Dermis microvascular lymphatic vessel endothelial cell (primary cell): ENCODE results near the gene OPALIN. TPM values are rescaled to one million over a fixed set of nuclear protein-coding genes. Genes with fewer than 3 reads are reported as not detected.

ENCODE experiments used
- DNase-seq, 2 donors: peaks; one replicate each; pipeline versions ENCODE4 v3.0.0 to v3.0.0-alpha.2; 2010; ENCODE audit warnings: low read depth in 2 of 2
- total RNA-seq: library from RNA; depleted of rRNA; stranded (reverse); fragments of >200 nt; gene quantifications from 2 replicates; pipeline ENCODE4 v1.2.1, GENCODE V29; 2014

Gene OPALIN
- total RNA-seq, 1 donor from 2014 or later = not detected

- no peak for DNase-seq
Observed at GRCh38 chr10:96301616-96302015, 57.2 kb downstream of the OPALIN start.

GRCh38 chr10:96299383-96299782 lies 59.4 kb downstream of the OPALIN start:
- DNase-seq = peak in 1 of 2 donors; percentile 15

GRCh38 chr10:96298362-96298761 lies 60.4 kb downstream of the OPALIN start:
- DNase-seq = no peak

- no peak for DNase-seq
Observed at GRCh38 chr10:96297486-96297885, 61.3 kb downstream of the OPALIN start.

- DNase-seq = no peak
Observed at GRCh38 chr10:96295475-96295874, 63.3 kb downstream of the OPALIN start.

Other genes with a start within 250 kb of the OPALIN start
- gene ZNF518A, start 228.7 kb downstream of the OPALIN start, total RNA-seq = 8.2 and 11.5 TPM in 2 replicates
- not detected in 2 replicates for gene BLNK, start 87.4 kb downstream of the OPALIN start, total RNA-seq
- not detected in 2 replicates for gene DNTT, start 54.6 kb downstream of the OPALIN start, total RNA-seq
- gene TLL2, start 154.9 kb upstream of the OPALIN start, total RNA-seq = under 0.01 and 0.13 TPM in 2 replicates
- gene TM9SF3, start 228.0 kb upstream of the OPALIN start, total RNA-seq = 67.9 and 69.2 TPM in 2 replicates